Skeletal muscle tissue (tissue), 4 donors: Measurements from ENCODE around the gene DNM1L. TPM values are rescaled to one million over a fixed set of nuclear protein-coding genes. Genes with fewer than 3 reads are reported as not detected.
"Not testable (repeated sequence)": the region's sequence is repeated elsewhere in the genome, so short reads cannot be mapped to it uniquely, and the experiment has no call there.

Experiments used
- H3K27ac ChIP-seq: one replicate; pipeline ENCODE4 v1.7.0; 2013; ENCODE audit warnings: mild to moderate bottlenecking, low read depth, low read length, inconsistent platforms
- H3K27me3 ChIP-seq, 3 donors: one replicate each; pipeline ENCODE4 v1.7.0; 2013; ENCODE audit warnings: low read length in 3 of 3; ENCODE audit not compliant: control insufficient read depth in 3 of 3, insufficient read depth in 3 of 3
- H3K36me3 ChIP-seq, 3 donors: one replicate each; pipeline ENCODE4 v1.7.0; 2013; ENCODE audit warnings: low read length in 3 of 3; ENCODE audit not compliant: control insufficient read depth in 3 of 3, insufficient read depth in 3 of 3
- H3K4me1 ChIP-seq, 3 donors: one replicate each; pipeline ENCODE4 v1.7.0; 2013; ENCODE audit warnings: low read length in 3 of 3, mild to moderate bottlenecking in 3 of 3; ENCODE audit not compliant: control insufficient read depth in 3 of 3, insufficient read depth in 3 of 3
- H3K4me3 ChIP-seq, 3 donors: one replicate each; pipeline ENCODE4 v1.7.0; 2013; ENCODE audit warnings: low read length in 3 of 3
- H3K9ac ChIP-seq, 3 donors: one replicate each; pipeline ENCODE4 v1.7.0; 2013; ENCODE audit warnings: low read length in 3 of 3, mild to moderate bottlenecking in 3 of 3, moderate library complexity in 2 of 3, low read depth in 1 of 3
- H3K9me3 ChIP-seq, 3 donors: one replicate each; pipeline ENCODE4 v1.7.0; 2013; ENCODE audit warnings: low read length in 3 of 3; ENCODE audit not compliant: control insufficient read depth in 3 of 3
- total RNA-seq: library from RNA; depleted of rRNA; stranded (reverse); fragments of >200 nt; gene quantifications from one replicate; pipeline ENCODE4 v1.2.3, GENCODE V29; 2014
- donor health status: Osteomylitis.

Gene DNM1L
- total RNA-seq, 1 donor from 2014 or later = 60.0 TPM

DNA sequence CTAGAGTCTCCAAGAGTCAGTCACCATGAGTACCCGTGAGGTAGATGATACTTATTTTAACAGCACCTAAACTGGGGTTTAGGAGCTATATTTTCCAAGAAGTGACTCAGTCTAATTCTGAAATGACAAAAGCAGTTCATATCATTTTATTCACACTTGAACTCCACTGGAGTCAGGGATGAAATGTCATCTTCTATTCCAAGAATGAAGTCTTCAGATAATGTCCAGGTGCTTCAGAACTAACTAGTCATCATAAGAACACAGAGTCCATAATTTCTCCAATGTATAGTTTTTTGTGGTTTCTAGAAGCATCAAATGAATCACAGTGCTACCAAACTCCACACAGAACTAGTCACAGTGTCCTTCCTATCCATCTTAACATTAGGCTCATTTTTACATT is 13.3 kb downstream of the DNM1L start:
- Histone ChIP-seq H3K27me3 (no peaks in the 10 kb centered on the region), H3K36me3 (peaks cover 0 to 5% (median 0%) of the 10 kb centered on the region in 3 donors), H3K9me3 (no peaks in the 10 kb centered on the region), H3K9ac (no peak overlapping the region), H3K4me1 (peaks cover 0 to 3% (median 0%) of the 10 kb centered on the region in 3 donors), H3K4me3 (no peak overlapping the region), H3K27ac (no peak overlapping the region)

DNA sequence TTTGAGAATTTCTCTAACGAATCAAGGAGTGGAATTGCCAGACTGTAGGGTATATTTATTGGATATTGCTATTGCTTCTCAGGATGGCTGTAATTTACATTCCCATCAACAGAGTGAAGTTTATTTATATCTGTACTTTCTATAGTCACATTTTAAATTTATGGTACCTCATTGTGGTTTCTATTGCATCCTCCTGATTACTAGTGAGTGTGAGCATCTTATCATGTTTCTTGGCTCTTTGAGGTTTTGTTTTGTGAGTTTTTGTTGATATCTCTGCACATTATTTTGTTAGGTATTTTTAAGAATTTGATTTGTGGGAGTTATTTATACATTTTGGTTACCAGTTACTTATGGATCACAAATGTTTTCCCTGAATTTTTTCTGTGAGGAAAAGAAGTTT is 13.9 kb downstream of the DNM1L start:
- Histone ChIP-seq H3K4me3 (no peak overlapping the region), H3K9ac (no peak overlapping the region), H3K36me3 (peaks cover 0 to 5% (median 0%) of the 10 kb centered on the region in 3 donors), H3K27me3 (no peaks in the 10 kb centered on the region), H3K4me1 (peaks cover 0 to 3% (median 0%) of the 10 kb centered on the region in 3 donors), H3K27ac (no peak overlapping the region), H3K9me3 (no peaks in the 10 kb centered on the region)

- no peak overlapping the region for H3K9ac ChIP-seq
- no peak overlapping the region for H3K4me3 ChIP-seq
- H3K27ac ChIP-seq = no peak overlapping the region
- H3K36me3 ChIP-seq = peaks cover 0 to 5% (median 0%) of the 10 kb centered on the region in 3 donors
- H3K4me1 ChIP-seq = peaks cover 0 to 3% (median 0%) of the 10 kb centered on the region in 3 donors
- no peaks in the 10 kb centered on the region for H3K27me3 ChIP-seq
- no peaks in the 10 kb centered on the region for H3K9me3 ChIP-seq
These were observed 16.7 kb downstream of the DNM1L start for GRCh38 chr12:32695787-32696186.

DNA sequence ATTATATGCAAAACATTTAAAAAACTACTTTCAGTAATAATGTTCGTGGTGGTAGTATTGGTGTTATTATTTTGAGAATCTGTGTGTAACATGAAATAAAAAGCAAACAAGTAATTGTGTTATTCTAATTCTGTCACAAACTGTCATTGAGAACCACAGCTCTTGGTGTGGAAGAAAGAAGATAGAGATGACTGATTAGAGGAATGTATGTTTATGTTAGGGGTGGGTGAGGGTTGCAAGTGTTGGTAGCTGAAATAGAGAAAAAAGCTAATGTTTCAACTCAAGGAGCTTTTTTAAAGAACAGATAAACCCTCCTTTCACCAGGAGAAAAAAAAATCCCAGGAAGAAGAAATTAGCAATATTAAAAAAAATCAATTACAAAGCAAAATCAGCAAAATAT is 18.3 kb downstream of the DNM1L start:
- Histone ChIP-seq H3K9me3 (no peaks in the 10 kb centered on the region), H3K36me3 (peaks cover 0 to 5% (median 0%) of the 10 kb centered on the region in 3 donors), H3K27me3 (no peaks in the 10 kb centered on the region), H3K27ac (no peak overlapping the region), H3K9ac (no peak overlapping the region), H3K4me3 (no peak overlapping the region), H3K4me1 (peaks cover 0 to 3% (median 0%) of the 10 kb centered on the region in 3 donors)

DNA sequence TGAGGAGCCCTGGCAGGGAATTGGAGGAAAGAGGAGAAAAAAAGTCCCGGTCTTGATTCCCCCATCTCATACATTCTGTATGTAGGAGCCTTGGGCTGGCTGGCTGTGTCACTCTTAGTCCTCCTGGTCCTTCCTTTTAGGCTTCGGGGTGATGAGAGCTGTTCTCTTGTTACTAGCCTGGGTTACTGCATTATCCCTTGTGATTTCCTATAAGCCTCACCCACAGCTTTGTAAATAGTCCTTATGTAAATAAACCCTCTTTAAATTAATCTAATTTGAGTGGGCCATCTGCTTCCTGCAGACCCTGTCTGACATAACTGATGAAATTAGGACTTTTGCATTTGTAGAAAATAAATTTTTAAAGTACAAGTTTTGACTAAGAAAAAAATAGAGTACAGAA is 19.2 kb downstream of the DNM1L start:
- no peaks in the 10 kb centered on the region for H3K9me3 ChIP-seq
- H3K27me3 ChIP-seq = no peaks in the 10 kb centered on the region
- no peak overlapping the region for H3K4me3 ChIP-seq
- peaks cover 0 to 3% (median 0%) of the 10 kb centered on the region in 3 donors for H3K4me1 ChIP-seq
- H3K36me3 ChIP-seq = peaks cover 0 to 5% (median 0%) of the 10 kb centered on the region in 3 donors
- H3K9ac ChIP-seq = no peak overlapping the region
- no peak overlapping the region for H3K27ac ChIP-seq

DNA sequence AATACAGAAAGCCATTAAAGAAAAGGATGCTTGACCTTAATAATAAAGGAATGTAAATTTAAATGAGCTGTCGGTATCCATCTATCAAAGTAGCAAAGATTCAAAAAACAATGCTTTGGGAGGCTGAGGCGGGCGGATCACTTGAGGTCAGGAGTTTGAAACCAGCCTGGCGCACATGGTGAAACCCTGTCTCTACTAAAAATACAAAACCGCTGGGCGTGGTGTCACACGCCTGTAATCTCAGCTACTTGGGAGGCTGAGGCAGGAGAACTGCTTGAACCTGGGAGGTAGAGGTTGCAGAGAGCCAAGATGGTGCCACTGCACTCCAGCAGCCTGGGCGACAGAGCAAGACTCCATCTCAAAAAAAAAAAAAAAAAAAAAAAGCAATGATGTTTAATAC is 20.3 kb downstream of the DNM1L start:
- not testable (repeated sequence) for H3K27ac ChIP-seq, H3K9me3 ChIP-seq, H3K27me3 ChIP-seq, H3K4me3 ChIP-seq, H3K9ac ChIP-seq, H3K36me3 ChIP-seq, H3K4me1 ChIP-seq

GRCh38 chr12:32702473-32702872 is 23.4 kb downstream of the DNM1L start:
- H3K27ac ChIP-seq = no peak overlapping the region
- H3K9ac ChIP-seq = no peak overlapping the region
- H3K36me3 ChIP-seq = peaks cover 0 to 7% (median 0%) of the 10 kb centered on the region in 3 donors
- H3K27me3 ChIP-seq = no peaks in the 10 kb centered on the region
- H3K9me3 ChIP-seq = no peaks in the 10 kb centered on the region
- H3K4me3 ChIP-seq = no peak overlapping the region
- no peaks in the 10 kb centered on the region for H3K4me1 ChIP-seq

DNA sequence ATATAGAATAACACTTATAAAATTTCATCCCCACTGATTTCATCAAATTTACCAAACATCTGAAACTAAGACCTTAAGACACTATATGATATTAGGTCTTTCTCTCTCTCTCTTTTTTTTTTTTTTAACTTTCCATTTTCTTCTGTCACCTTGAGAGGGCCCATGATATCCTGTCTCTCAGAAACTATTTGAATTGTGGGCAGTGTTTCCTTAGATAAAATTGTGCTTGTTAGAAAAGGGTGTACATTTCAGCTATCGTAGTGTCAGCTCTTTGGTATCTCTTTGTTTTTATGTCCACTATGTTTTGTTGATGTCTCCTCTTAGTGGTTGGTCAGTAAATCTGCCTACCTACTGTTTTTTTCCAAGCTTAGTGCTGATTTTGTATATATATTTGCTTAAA is 23.8 kb downstream of the DNM1L start:
- H3K9ac ChIP-seq = no peak overlapping the region
- no peak overlapping the region for H3K4me3 ChIP-seq
- H3K4me1 ChIP-seq = no peaks in the 10 kb centered on the region
- peaks cover 0 to 7% (median 0%) of the 10 kb centered on the region in 3 donors for H3K36me3 ChIP-seq
- no peak overlapping the region for H3K27ac ChIP-seq
- no peaks in the 10 kb centered on the region for H3K27me3 ChIP-seq
- no peaks in the 10 kb centered on the region for H3K9me3 ChIP-seq

- H3K4me3 ChIP-seq = no peak overlapping the region
- no peaks in the 10 kb centered on the region for H3K27me3 ChIP-seq
- no peaks in the 10 kb centered on the region for H3K9me3 ChIP-seq
- H3K4me1 ChIP-seq = no peaks in the 10 kb centered on the region
- H3K27ac ChIP-seq = no peak overlapping the region
- H3K36me3 ChIP-seq = peaks cover 0 to 13% (median under 1%) of the 10 kb centered on the region in 3 donors
- H3K9ac ChIP-seq = no peak overlapping the region
These were observed 26.7 kb downstream of the DNM1L start for GRCh38 chr12:32705783-32706182.

DNA sequence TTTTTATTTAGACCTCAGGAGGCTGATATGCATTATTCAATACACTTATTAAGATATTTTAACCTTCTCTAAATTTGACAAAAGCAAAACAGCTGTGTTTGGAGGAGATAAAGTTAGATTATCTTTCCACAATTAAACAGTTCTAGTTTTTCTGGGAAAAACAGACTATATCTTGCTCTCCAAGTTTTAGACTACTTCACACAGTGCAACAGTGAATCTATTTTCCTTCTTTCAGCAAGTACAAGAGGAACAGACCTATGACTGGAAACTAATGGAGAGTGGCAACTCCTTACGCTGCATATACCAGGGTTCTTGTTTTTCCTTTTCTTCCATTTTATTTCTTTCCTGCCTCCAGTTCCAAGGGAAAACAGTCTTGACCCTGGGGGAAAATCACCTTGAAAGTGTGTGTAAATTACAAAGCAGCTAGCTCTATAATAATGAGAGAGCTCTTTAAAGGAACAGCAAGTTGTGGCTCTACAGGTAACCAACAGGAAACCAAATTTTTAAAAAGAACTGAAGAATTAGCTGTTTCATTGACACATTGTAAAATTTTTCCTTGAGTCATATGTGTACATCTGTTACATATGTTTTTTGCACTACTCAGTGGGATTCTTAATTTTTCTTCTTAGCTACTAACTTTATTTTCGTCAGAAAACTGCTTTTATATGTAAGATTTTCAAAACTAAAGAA is 27.4 kb downstream of the DNM1L start:
- no peak overlapping the region for H3K4me3 ChIP-seq
- no peak overlapping the region for H3K9ac ChIP-seq
- H3K36me3 ChIP-seq = peaks cover 0 to 20% (median 5%) of the 10 kb centered on the region in 3 donors
- H3K27me3 ChIP-seq = no peaks in the 10 kb centered on the region
- H3K4me1 ChIP-seq = no peaks in the 10 kb centered on the region
- no peak overlapping the region for H3K27ac ChIP-seq
- H3K9me3 ChIP-seq = no peaks in the 10 kb centered on the region
